ENCODE data around the gene SLC5A1. TPM values are rescaled to one million over a fixed set of nuclear protein-coding genes. Genes with fewer than 3 reads are reported as not detected.

SLC5A1 gene
- total RNA-seq: 1.4 and 4.1 TPM in 2 replicates

GRCh38 chr22:32042924-32043323 lies at the start of gene SLC5A1:
Gene SLC5A1 (plus strand): TSS chr22:32043261. CDS start chr22:32043282, 21 bp downstream.

GRCh38 chr22:32158712-32159533 lies 115.9 kb downstream of the SLC5A1 start, which contains the start of gene C22orf42:
Gene C22orf42 (minus strand): TSS chr22:32159303. CDS start chr22:32159215, 88 bp downstream.

Other genes starting within 250 kb of the SLC5A1 start
- gene YWHAH, start 98.7 kb upstream of the SLC5A1 start, total RNA-seq: 73.3 and 90.6 TPM in 2 replicates
- gene C22orf42, start 116.0 kb downstream of the SLC5A1 start, total RNA-seq: not detected in 2 replicates
- not detected in 2 replicates for gene RFPL2, start 161.8 kb downstream of the SLC5A1 start, total RNA-seq
- gene SLC5A4, start 212.1 kb downstream of the SLC5A1 start, total RNA-seq: not detected in 2 replicates